Measurements from ENCODE around the gene PLEKHG5.

DNA sequence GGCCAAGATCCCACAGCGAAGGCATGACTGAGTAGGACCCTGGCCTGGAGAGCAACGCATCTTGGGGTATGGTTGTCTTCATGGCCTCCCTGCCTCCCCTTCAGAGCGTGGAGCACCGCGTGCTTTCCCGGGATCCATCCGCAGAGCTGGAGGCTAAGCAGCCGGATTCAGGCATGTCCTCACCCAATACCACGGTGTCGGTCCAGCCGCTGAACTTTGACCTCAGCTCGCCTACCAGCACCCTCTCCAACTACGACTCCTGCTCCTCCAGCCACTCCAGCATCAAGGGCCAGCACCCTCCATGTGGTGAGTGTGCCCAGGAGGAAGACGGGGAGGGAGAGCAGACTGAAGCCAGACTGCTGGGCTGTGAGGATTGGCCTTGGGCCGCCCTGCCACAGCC lies 47.1 kb downstream of the PLEKHG5 start:
- TF ChIP-seq, protein P1, sequence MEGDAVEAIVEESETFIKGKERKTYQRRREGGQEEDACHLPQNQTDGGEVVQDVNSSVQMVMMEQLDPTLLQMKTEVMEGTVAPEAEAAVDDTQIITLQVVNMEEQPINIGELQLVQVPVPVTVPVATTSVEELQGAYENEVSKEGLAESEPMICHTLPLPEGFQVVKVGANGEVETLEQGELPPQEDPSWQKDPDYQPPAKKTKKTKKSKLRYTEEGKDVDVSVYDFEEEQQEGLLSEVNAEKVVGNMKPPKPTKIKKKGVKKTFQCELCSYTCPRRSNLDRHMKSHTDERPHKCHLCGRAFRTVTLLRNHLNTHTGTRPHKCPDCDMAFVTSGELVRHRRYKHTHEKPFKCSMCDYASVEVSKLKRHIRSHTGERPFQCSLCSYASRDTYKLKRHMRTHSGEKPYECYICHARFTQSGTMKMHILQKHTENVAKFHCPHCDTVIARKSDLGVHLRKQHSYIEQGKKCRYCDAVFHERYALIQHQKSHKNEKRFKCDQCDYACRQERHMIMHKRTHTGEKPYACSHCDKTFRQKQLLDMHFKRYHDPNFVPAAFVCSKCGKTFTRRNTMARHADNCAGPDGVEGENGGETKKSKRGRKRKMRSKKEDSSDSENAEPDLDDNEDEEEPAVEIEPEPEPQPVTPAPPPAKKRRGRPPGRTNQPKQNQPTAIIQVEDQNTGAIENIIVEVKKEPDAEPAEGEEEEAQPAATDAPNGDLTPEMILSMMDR (IDR thresholded peaks at IDR 0.05): no peak
- TF ChIP-seq POLR2A (IDR thresholded peaks at IDR 0.05): no peak

All from right lobe of liver (tissue), 4 donors.